ENCODE measurements around the gene B3GAT1. TPM values are rescaled to one million over a fixed set of nuclear protein-coding genes. Genes with fewer than 3 reads are reported as not detected.

Gene B3GAT1
- total RNA-seq, 4 donors from 2014 or later, result 0.13 to 0.58 (median 0.44) TPM; not detected in 1

DNA sequence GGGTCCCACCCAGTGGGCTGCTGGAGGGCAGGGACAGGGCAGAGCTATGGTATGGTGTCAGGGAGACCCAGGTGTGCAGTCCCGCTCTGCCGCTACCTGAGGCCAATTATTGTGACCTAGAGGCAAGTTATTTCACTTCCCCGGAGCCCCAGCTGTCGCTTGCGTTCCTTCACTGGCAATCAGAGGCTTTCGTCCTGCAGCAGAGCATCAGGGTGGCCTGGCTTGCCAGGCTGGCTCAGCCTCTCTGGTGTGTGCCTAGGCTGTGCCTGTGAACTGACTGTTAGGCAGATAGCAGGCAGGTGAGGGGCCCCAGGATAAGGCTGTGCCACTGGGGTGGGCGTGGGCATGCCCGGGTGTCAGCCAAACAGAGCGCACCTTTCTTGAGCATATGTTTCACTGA is 48.9 kb downstream of the B3GAT1 start:
- no peak for DNase-seq (ENCODE audit: low spot score in 2 of 2)
- TF ChIP-seq, protein P1, sequence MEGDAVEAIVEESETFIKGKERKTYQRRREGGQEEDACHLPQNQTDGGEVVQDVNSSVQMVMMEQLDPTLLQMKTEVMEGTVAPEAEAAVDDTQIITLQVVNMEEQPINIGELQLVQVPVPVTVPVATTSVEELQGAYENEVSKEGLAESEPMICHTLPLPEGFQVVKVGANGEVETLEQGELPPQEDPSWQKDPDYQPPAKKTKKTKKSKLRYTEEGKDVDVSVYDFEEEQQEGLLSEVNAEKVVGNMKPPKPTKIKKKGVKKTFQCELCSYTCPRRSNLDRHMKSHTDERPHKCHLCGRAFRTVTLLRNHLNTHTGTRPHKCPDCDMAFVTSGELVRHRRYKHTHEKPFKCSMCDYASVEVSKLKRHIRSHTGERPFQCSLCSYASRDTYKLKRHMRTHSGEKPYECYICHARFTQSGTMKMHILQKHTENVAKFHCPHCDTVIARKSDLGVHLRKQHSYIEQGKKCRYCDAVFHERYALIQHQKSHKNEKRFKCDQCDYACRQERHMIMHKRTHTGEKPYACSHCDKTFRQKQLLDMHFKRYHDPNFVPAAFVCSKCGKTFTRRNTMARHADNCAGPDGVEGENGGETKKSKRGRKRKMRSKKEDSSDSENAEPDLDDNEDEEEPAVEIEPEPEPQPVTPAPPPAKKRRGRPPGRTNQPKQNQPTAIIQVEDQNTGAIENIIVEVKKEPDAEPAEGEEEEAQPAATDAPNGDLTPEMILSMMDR (IDR thresholded peaks at IDR 0.05), result no peak
- no peak for TF ChIP-seq POLR2A (IDR thresholded peaks at IDR 0.05)
- intact Hi-C loops (cut with DNase I; ENCODE audit: low total_unique reads), result no loop called here
- 73 to 86% methylated on average over 8 to 9 of the region's 9 CpGs for WGBS, 2 donors
- H3K4me3 ChIP-seq (ENCODE audit: low read depth, poor library complexity, severe bottlenecking), result no peak overlapping the region

DNA sequence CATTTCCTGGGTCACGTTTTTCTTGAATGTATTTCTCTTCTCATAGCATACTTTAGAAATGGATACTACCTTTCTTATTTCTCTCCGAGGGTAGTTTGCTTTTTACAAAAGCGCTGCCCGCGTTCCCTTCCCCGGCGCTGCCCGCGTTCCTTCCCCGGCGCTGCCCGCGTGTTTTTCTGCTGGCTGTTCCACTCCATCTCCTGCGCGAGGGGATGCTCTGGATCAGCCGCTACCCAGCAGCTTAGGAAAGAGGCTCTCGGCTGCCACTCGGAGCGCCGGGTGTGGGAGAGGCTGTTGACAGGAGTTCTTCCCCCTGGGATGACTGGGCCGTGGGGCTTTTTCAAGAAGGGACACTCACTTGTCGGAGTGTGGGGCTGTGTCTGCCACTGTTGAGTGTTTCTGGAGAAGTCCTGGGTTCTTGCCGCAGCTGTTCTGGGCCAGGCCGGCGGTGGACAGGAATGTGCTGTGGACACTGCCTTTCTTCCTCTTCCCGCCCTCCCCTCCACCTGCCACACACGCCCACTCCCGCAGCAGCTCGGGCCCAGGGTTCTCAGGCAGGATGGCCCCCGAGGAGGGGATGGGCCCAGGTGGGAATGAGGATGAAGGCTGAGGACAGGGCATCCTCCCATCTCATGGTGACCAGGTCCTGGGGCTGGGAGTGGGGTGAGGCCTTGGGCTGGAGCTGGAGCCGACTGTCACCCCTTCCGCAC is 49.7 kb downstream of the B3GAT1 start:
- WGBS, 2 donors, result 90 to 93% methylated on average over 32 of the region's 32 CpGs
- H3K4me3 ChIP-seq (ENCODE audit: low read depth, poor library complexity, severe bottlenecking), result no peak overlapping the region
- intact Hi-C loops (cut with DNase I; ENCODE audit: low total_unique reads), result no loop called here
- no peak for TF ChIP-seq POLR2A (IDR thresholded peaks at IDR 0.05)
- TF ChIP-seq, protein P1 (IDR thresholded peaks at IDR 0.05), result no peak
- no peak for DNase-seq (ENCODE audit: low spot score in 2 of 2)

DNA sequence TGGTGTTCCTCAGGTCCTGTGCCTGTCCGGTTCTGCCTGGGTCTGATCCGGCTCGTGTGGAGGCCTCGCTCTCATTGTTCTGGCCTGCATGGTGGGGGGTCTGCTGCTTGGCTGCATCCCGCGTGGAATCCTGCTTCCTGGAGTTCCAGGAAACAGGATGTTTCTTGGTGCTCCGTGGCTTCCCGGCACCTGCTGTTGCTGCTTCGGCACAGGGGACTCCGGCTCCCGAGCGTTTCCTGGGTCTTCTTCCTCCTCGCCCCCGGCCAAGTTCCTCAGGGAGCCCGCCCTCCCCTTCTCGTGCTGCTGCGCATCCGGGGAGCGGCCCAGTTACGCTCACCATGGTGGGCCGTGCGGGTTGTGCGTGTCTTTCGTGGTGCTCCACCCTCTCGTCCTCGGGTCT is 50.4 kb downstream of the B3GAT1 start:
- H3K4me3 ChIP-seq (ENCODE audit: low read depth, poor library complexity, severe bottlenecking), result no peak overlapping the region
- intact Hi-C loops (cut with DNase I; ENCODE audit: low total_unique reads), result no loop called here
- no peak for DNase-seq (ENCODE audit: low spot score in 2 of 2)
- WGBS, 2 donors, result 83 to 87% methylated on average over 26 of the region's 26 CpGs
- TF ChIP-seq POLR2A (IDR thresholded peaks at IDR 0.05), result no peak
- TF ChIP-seq, protein P1 (IDR thresholded peaks at IDR 0.05), result no peak

DNA sequence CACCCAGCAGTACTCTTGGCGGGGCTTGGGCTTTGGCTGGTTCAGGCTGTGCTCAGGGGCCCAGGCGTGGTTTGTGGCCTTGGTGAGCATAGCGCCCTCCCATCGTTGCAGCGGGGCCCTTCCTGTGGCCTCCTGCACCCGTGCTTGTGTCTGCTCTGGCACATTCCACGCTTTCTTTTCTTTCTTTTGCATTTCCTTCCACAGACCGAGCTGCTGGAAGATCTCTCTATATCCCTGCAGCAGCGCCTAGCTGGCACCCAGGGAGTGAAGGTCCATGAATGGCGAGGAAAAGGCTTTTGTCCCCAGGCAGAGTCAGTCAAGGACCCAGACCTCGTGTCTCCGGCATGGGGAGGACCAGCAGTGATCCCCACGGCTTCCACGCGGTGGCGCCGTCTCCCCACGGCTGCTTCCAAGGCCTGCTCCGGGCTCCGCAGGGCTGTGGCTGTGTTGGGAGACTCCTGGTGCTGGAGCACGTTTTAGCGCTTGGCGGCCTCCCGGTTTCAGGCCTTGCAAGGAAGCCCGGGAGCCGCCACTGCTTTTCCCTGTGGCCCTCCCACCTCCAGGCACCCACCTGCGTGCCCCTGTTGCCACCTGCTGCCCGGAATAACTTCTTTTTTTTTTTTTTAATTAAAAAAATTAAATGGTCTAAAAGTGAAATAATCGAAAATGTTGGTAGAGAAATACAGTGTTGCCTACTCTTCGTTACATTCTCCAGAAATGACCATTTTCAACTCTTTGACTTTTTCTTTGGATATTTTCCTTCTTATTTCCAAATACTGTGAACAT is 51.8 kb downstream of the B3GAT1 start:
- TF ChIP-seq, protein P1 (IDR thresholded peaks at IDR 0.05), result peak in 1 of 3 donors; percentile 66
- TF ChIP-seq POLR2A (IDR thresholded peaks at IDR 0.05), result no peak
- intact Hi-C loops (cut with DNase I; ENCODE audit: low total_unique reads), result no loop called here
- DNase-seq (ENCODE audit: low spot score in 2 of 2), result peak; percentile 43 to 94

DNA sequence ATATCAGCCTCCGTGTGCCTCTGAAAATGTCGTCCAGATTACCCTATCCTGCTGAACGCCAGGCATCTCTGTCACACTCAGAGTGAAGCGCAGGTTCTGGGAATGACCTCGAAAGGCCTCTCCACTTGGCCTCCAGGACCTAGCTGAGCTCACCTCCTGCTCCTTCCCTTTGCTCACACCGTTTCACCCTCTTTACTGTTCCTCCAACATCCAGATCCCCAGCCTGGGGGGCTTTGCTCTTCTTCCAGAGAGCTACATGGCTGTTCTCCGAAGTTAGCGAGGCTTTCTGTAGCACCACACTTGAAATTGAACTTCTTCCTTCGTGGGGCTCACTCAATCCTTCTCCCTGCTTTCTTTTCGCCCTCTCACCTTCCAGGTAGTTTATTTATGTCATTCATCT is 52.4 kb downstream of the B3GAT1 start:
- H3K4me3 ChIP-seq (ENCODE audit: low read depth, poor library complexity, severe bottlenecking), result no peak overlapping the region
- TF ChIP-seq, protein P1 (IDR thresholded peaks at IDR 0.05), result no peak
- TF ChIP-seq POLR2A (IDR thresholded peaks at IDR 0.05), result no peak
- intact Hi-C loops (cut with DNase I; ENCODE audit: low total_unique reads), result no loop called here
- 87 to 88% methylated on average over 10 of the region's 10 CpGs for WGBS, 2 donors
- peak in 1 of 2 donors; percentile 31 for DNase-seq (ENCODE audit: low spot score in 2 of 2)

More for the DNA sequence above, 51.8 kb downstream of the B3GAT1 start:
- WGBS, 2 donors, result 18 to 21% methylated on average over 30 of the region's 30 CpGs
- H3K4me3 ChIP-seq (ENCODE audit: low read depth, poor library complexity, severe bottlenecking), result no peak overlapping the region

All from lower leg skin (tissue), 4 donors.